Measurements from ENCODE around the gene TCF15.
A peak's percentile ranks its signal among the peaks of the same experiment; 100 is the strongest.

DNA sequence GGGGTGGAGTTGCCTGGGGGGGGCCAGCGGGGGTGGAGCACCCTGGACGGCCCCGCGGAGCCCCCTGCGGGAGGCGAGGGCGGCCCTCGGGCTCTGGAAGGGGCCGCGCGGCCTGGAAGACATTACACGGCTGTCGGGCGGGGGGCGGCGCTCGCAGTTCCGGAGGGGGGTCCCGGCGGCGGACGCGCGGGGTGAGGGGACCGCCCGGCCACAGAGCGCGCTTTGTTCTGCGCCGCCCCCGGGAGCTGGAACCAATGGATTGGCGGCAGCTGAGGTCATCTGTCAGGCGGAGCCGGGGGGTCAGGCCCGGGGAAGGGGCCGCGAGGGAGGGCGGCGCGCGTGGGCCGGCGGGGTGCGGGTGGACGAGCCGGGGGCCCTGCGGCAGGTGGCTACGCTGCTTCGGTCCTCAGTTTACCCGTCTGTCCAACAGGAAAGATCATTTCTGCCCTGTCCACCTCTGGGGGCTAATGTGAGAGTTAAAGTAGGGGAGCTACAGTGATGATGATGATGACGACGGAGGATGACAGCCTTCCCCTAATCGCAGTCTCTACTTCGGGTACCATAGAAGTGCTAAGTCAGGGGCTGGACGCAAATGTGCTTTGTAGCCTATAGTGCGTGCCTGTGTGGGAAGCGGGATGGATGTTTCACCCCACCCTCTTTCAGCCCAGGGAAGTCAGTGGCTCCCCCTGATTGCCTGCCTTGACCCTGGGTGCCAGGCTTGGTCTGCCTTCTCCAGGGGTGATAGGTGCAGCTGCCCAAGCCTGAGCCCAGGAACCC lies 32.5 kb upstream of the TCF15 start:
- TF ChIP-seq, protein P1, sequence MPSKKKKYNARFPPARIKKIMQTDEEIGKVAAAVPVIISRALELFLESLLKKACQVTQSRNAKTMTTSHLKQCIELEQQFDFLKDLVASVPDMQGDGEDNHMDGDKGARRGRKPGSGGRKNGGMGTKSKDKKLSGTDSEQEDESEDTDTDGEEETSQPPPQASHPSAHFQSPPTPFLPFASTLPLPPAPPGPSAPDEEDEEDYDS (CRISPR knock-in tag; IDR thresholded peaks at IDR 0.05), result peak; percentile 52; the same call in 1 of the 2 replicates
- TF ChIP-seq POLR2A (IDR thresholded peaks at IDR 0.05; ENCODE audit: insufficient read depth in 1 of 2, low read depth in 2 of 2, low read length in 2 of 2) (no peak), POLR2AphosphoS5 (IDR thresholded peaks at IDR 0.05; ENCODE audit: low read depth, low read length) (no peak), KDM1A (CRISPR knock-in tag; IDR thresholded peaks at IDR 0.05) (no peak; the same call in 1 of the 2 replicates), ZNF792 (CRISPR knock-in tag; IDR thresholded peaks at IDR 0.05) (no peak), ZNF614 (CRISPR knock-in tag; IDR thresholded peaks at IDR 0.05; ENCODE audit: borderline replicate concordance) (no peak; the same call in 1 of the 2 replicates), TCF7L2 (IDR thresholded peaks at IDR 0.05; ENCODE audit: low read depth, low read length) (no peak), KAT8 (CRISPR knock-in tag; IDR thresholded peaks at IDR 0.05) (0 out of 2 replicates have a peak, but pooled peaks have one; percentile 20), PRPF4 (IDR thresholded peaks at IDR 0.05; ENCODE audit: low read depth, low read length, poor library complexity, severe bottlenecking) (no peak)
- TF ChIP-seq, protein P2, sequence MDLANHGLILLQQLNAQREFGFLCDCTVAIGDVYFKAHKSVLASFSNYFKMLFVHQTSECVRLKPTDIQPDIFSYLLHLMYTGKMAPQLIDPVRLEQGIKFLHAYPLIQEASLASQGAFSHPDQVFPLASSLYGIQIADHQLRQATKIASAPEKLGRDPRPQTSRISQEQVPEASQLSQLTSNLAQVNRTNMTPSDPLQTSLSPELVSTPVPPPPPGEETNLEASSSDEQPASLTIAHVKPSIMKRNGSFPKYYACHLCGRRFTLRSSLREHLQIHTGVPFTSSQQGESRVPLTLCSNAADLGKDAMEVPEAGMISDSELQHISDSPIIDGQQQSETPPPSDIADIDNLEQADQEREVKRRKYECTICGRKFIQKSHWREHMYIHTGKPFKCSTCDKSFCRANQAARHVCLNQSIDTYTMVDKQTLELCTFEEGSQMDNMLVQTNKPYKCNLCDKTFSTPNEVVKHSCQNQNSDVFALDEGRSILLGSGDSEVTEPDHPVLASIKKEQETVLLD (CRISPR knock-in tag; IDR thresholded peaks at IDR 0.05; ENCODE audit: low read depth), result peak; percentile 57; the same call in 1 of the 2 replicates

Measured in HepG2 (cell line).